HPDE6-E6E7 (cell line): ENCODE measurements around the gene ENTPD1.

Source experiments
- DNase-seq: peaks from one replicate; pipeline ENCODE4 v3.0.0; 2011; ENCODE audit warnings: missing footprints; ENCODE audit errors: extremely low spot score

Gene ENTPD1

DNA sequence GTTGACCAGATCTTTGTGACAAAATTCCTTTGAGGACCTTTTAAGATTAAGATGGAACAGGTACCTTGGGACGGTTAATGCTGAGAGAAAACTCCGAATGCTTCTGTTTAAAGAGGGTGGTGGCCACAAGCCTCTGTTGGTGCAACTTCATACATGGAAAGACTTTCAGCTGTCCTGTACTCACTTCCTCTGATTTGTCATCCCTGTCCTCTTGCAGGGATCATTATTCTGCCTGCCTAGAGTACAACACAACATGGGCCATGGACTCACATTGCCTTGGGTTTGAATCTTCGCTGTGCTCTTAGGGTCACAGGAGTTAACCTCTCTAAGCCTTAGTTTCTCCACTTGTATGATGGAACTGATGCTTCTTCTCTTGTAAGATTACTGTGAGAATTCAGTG is 75.1 kb downstream of the ENTPD1 start:
- DNase-seq: no peak

- DNase-seq: no peak
Measured at GRCh38 chr10:95831515-95831914, 75.6 kb downstream of the ENTPD1 start.

DNA sequence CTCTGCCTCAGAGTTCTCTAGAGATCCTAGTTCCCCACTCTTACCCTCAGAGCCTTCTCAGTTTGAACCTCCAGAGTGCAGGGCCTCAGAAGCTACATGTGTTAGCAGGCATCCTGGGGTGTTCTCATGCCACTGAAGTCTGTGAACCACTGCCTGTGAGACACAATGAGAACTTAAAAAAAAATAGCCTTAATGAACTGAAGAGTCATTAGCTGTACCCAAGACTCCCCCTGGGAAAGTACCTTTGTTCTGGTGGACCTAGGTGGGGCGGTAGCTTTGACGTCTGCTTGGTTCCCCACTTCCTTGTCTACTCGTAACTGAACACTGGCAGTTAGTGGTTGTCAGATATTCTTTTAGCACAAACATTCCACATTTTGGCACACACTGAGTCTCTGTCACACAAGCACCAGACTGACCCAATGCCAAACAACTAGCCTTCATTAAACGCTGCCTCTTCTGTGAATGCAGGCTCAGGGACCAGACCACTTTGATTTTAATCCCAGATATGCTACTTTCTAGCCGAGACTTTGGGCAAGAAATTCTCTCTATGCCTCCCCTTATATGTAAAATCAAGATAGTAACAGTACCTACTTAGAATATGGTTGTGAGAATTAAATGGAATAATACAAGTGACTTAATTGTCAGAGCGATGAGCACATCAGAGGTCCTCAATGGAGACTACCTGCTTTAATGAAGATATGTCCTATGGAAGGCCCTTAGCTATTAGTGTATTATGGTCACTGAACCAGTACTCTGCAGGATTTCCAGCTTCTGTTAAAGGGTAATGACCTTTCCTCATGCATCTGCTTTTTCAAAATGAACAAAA is 76.5 kb downstream of the ENTPD1 start:
- DNase-seq: no peak

DNA sequence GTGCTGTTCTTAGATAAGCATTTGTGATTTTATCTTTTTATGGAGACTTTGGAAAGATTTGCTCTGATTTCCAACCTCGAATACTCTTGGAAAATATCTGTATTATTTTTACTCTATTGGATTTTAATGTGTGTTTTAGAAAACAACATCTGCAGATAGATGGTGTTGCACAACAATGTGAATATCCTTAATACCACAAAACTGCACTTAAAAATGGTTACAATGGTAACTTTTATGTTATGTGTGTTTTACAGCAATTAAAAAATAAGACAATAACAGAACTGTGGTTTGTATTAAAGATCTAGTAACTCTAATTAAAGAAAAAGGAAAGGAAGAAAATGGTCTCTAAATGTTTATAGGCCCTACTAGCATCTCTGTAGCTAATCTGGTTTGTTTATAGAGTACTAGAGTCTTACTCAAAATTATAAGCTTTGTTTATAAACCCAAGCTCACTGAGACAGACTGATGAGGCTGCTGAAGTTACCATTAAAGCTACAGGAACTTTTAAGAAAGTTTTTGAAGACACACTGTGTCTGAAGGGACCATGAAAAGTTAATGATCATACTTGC is 77.2 kb downstream of the ENTPD1 start:
- DNase-seq: no peak

GRCh38 chr10:95834406-95834805 is 78.4 kb downstream of the ENTPD1 start:
- no peak for DNase-seq

GRCh38 chr10:95835149-95835860 is 79.3 kb downstream of the ENTPD1 start:
- DNase-seq: no peak

GRCh38 chr10:95835911-95836310 is 79.9 kb downstream of the ENTPD1 start:
- DNase-seq: no peak

DNA sequence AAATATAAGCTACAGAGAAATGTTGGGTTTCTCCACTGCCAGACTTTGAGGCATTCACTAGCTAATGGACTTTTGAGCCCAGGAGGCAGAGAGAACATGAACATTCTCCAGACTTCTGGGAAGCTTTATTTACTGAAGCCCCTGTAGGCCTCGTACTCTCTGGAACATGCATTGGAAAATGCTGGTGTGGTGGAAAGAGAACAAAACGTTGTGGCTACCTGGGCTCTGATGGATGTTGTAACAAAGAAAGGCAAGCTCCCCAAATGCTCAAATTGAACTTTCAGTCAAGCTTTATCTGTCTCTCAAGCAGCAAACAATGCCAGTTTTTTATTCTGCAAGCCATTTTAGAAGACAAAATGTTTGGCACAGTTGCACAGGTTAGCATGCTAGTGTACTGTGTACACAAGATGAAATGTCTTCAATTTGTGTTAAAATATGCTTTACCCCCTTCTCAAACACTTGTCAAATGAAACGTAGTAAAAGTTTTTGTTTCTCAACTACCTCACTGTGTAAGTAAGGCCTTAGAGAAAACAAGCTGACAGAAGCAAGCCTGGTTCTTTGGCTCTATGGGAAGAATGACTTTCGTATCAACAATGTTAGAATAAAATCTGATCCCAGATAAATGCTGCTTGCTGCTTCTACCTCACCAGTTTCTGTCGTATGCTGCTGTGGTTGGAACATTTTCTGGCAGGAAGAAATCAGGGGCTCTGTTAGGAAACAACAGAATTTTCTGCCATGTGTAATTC is 80.8 kb downstream of the ENTPD1 start:
- no peak for DNase-seq

- no peak for DNase-seq
Measured at GRCh38 chr10:95837356-95837776, 81.4 kb downstream of the ENTPD1 start.

DNA sequence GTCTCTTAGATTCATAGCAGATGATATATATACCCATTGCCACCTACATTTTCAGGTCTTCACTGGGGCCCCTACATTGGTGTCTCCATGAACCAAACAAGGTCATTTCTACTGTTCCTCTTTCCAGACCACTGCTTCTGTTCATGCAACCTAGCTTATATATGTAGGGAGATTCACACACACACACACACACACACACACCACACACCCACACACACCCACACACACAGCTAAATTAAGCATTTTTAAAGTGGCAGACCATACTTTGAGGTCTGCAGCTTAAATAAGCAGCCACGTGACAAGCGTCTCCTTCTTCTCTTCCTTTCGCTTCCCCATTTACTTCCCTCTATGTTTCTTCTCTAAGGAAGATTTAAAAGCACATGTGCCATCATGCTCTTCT is 81.8 kb downstream of the ENTPD1 start:
- no peak for DNase-seq

GRCh38 chr10:95840121-95840520 is 84.2 kb downstream of the ENTPD1 start:
- no peak for DNase-seq

- no peak for DNase-seq
Measured at GRCh38 chr10:95840681-95841080, 84.7 kb downstream of the ENTPD1 start.

DNA sequence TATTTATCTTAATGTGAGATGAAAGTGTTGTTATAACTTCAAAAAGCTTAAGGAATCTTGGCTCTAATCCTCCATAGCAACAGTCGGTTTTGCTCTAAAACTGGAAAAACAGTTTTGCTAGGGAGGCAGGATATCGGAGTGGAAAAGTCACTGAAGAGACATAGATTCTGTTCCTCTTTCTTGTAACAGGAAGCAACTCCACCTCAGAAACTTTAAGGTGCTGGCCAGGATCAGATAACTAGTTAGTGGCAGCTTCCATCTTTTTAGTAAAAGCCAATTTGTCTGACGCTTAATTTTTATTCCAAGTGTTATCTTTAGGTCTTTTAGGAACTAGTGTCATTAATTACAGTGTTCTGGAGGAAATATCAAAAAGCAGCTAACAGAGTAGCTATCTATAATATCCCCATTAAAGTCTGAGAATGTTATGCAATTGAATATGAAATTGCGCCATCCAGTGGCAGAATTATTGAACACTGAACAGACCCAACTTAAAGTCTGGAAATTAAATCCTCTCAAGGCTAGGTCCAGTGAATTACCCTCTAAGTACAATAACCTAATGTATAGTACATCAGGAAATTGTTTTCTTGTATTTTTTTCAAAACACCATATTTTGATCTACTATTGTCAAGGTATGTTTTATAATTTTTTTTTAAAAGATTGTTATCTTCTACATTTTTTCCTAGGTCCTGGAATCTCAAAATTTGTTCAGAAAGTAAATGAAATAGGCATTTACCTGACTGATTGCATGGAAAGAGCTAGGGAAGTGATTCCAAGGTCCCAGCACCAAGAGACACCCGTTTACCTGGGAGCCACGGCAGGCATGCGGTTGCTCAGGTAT is 85.9 kb downstream of the ENTPD1 start:
- DNase-seq: no peak

DNA sequence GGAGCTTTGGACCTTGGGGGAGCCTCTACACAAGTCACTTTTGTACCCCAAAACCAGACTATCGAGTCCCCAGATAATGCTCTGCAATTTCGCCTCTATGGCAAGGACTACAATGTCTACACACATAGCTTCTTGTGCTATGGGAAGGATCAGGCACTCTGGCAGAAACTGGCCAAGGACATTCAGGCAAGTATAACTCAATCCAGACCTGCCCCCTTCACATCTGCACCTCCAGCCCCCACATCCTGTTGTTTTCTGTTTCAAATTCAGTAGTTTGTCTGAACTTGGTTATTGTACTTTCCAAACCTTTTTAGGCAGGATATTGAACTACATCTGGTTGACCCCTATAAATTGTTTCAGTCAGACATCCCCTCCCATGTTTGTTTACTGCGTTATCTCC is 89.4 kb downstream of the ENTPD1 start:
- DNase-seq: no peak

DNA sequence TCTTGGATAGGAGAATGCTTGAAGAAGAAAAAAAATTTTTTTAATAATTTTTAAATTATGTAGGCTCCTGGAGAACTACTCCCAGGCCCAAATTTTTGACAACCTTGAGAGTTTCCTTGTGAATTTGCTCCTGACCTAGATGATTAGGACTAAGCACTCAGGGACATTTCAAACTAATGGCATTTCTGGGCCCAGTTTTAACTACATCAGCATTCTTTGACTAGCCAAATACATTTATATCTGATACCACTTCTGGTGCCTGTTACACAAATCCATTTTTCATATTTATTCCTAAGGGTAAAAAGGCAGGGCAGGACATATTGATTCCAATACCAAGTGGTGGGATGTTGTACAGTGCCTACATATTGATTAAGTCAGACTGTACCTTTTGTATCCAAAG is 91.0 kb downstream of the ENTPD1 start:
- no peak for DNase-seq

DNA sequence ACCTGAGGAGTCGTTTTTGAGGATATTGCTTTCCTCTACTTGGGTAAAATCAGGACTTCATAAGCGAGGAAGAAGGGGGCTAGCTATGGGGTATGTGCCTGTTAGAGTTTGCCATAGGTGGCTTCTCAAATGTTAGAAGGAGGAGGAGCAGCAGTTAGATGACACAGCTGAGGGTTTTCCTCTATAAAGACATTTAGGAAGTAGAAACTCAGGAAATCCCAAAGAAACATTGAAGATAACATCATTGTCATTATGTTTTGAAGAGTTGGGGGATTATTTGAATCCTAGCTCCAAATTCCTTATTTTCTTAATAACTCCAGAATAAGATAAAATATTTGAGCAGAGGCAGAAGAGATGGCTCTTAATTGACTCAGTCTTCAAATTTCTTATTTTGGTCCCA is 92.9 kb downstream of the ENTPD1 start:
- no peak for DNase-seq

DNA sequence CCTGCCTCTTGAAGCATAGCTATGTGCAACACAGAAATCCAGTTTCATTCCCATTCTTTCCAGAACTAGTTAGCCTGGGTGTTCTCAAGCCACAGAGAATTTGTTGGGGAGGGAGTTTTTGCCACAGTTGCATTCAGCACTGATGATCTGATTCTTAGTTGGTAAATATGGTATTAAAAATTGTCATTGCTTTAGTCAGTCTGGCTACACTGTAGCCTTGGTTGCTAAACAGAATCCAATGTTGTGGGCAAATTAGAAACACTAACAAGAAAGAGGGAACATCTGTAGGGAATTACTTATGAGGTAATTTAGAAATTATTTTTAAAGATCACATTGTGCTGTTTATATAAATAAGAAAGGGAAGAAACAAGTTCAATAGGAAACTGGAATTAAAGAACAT is 94.8 kb downstream of the ENTPD1 start:
- no peak for DNase-seq

GRCh38 chr10:95860166-95860940 is 104.4 kb downstream of the ENTPD1 start:
- DNase-seq: no peak

- DNase-seq: no peak
Measured at GRCh38 chr10:95861386-95861785, 105.4 kb downstream of the ENTPD1 start.
